ENCODE results near the gene PROK1. TPM values are rescaled to one million over a fixed set of nuclear protein-coding genes. Genes with fewer than 3 reads are reported as not detected.
A peak's percentile ranks its signal among the peaks of the same experiment; 100 is the strongest.

PROK1 gene
- total RNA-seq, 1 experiment from 2014 or later: 0.22 TPM

GRCh38 chr1:110409316-110409715 lies 41.6 kb upstream of the PROK1 start:
- no peak for DNase-seq (ENCODE audit: low read depth, low spot score)
- H3K27ac ChIP-seq (ENCODE audit: low read depth, low read length): no peak overlapping the region
- RAD21 ChIA-PET (ENCODE audit: low non-redundant PET in 1 of 2, low total read pairs in 2 of 2, uncharacterized antibody in 2 of 2, unreplicated experiment in 2 of 2): interaction anchor here (1.1 to 1.9 kb wide), 4 partner anchors 51 to 202 kb away, joined by 3 to 5 read pairs (median 4); no protein-coding TSS in a partner anchor
- H3K9me2 ChIP-seq (ENCODE audit: insufficient read depth): no peaks in the 10 kb centered on the region
- no peaks in the 10 kb centered on the region for H3K27me3 ChIP-seq (ENCODE audit: insufficient read depth, low read length)
- TF ChIP-seq, protein P1, sequence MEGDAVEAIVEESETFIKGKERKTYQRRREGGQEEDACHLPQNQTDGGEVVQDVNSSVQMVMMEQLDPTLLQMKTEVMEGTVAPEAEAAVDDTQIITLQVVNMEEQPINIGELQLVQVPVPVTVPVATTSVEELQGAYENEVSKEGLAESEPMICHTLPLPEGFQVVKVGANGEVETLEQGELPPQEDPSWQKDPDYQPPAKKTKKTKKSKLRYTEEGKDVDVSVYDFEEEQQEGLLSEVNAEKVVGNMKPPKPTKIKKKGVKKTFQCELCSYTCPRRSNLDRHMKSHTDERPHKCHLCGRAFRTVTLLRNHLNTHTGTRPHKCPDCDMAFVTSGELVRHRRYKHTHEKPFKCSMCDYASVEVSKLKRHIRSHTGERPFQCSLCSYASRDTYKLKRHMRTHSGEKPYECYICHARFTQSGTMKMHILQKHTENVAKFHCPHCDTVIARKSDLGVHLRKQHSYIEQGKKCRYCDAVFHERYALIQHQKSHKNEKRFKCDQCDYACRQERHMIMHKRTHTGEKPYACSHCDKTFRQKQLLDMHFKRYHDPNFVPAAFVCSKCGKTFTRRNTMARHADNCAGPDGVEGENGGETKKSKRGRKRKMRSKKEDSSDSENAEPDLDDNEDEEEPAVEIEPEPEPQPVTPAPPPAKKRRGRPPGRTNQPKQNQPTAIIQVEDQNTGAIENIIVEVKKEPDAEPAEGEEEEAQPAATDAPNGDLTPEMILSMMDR (IDR thresholded peaks at IDR 0.05 in 2 of 3, conservative IDR thresholded peaks at IDR 0.05 in 1 of 3; ENCODE audit: borderline replicate concordance in 1 of 3, insufficient read depth in 1 of 3, low read depth in 2 of 3, low read length in 2 of 3): no peak
- TF ChIP-seq EZH2phosphoT487 (IDR thresholded peaks at IDR 0.05; ENCODE audit: borderline replicate concordance) (no peak), ZFX (IDR thresholded peaks at IDR 0.05) (no peak), ATF3 (IDR thresholded peaks at IDR 0.05) (no peak), SIN3A (IDR thresholded peaks at IDR 0.05; ENCODE audit: low read depth) (no peak), YY1 (IDR thresholded peaks at IDR 0.05; ENCODE audit: extremely low read depth, insufficient replicate concordance, low read depth, low read length) (no peak)
- TF ChIP-seq, protein P2, sequence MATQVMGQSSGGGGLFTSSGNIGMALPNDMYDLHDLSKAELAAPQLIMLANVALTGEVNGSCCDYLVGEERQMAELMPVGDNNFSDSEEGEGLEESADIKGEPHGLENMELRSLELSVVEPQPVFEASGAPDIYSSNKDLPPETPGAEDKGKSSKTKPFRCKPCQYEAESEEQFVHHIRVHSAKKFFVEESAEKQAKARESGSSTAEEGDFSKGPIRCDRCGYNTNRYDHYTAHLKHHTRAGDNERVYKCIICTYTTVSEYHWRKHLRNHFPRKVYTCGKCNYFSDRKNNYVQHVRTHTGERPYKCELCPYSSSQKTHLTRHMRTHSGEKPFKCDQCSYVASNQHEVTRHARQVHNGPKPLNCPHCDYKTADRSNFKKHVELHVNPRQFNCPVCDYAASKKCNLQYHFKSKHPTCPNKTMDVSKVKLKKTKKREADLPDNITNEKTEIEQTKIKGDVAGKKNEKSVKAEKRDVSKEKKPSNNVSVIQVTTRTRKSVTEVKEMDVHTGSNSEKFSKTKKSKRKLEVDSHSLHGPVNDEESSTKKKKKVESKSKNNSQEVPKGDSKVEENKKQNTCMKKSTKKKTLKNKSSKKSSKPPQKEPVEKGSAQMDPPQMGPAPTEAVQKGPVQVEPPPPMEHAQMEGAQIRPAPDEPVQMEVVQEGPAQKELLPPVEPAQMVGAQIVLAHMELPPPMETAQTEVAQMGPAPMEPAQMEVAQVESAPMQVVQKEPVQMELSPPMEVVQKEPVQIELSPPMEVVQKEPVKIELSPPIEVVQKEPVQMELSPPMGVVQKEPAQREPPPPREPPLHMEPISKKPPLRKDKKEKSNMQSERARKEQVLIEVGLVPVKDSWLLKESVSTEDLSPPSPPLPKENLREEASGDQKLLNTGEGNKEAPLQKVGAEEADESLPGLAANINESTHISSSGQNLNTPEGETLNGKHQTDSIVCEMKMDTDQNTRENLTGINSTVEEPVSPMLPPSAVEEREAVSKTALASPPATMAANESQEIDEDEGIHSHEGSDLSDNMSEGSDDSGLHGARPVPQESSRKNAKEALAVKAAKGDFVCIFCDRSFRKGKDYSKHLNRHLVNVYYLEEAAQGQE (IDR thresholded peaks at IDR 0.05; ENCODE audit: low read depth): no peak
- CTCF ChIA-PET: interaction anchor here (1.2 to 2.3 kb wide), 5 partner anchors 24 to 87 kb away, joined by 3 to 16 read pairs (median 6); partner anchors contain the start of gene RBM15
- peaks cover 34% of the 10 kb centered on the region for H3K79me2 ChIP-seq (ENCODE audit: insufficient read depth, low read length)
- no peaks in the 10 kb centered on the region for H3K9me3 ChIP-seq (ENCODE audit: control insufficient read depth in 1 of 2, insufficient read depth in 1 of 2, low read depth in 1 of 2, low read length in 2 of 2)
- H3K4me3 ChIP-seq (replicated peaks in 1 of 2; ENCODE audit: low read depth in 1 of 2, low read length in 2 of 2): no peak overlapping the region
- POLR2A ChIA-PET: interaction anchor here (1.0 to 2.5 kb wide), 3 partner anchors 10 to 70 kb away, joined by 3 to 11 read pairs (median 7); partner anchors contain the start of gene RBM15
- intact Hi-C loops (cut with micrococcal nuclease): loop anchor here (5.0 kb wide), 1 partner anchor 207 kb away; no protein-coding TSS in a partner anchor
- peaks cover 4 to 14% of the 10 kb centered on the region in 2 experiments; a peak in 3 of 4 replicates for H3K4me1 ChIP-seq (ENCODE audit: control insufficient read depth in 1 of 2, insufficient read depth in 2 of 2, low read length in 2 of 2)
- no peak overlapping the region for H2AFZ ChIP-seq (ENCODE audit: low read depth, low read length, poor library complexity, severe bottlenecking)
- BruUV-seq (replicated peaks): no TSS peak
- H3K9ac ChIP-seq (ENCODE audit: low read length): no peak overlapping the region
- peaks cover 0 to 2% of the 10 kb centered on the region in 2 experiments; a peak in 2 of 4 replicates for H3K36me3 ChIP-seq (ENCODE audit: control insufficient read depth in 1 of 2, insufficient read depth in 2 of 2, low read length in 2 of 2)
- ATAC-seq: no peak
- peak overlapping the region; percentile 93; the same call in 1 of the 2 replicates for H3K4me2 ChIP-seq (ENCODE audit: low read length)
- no peaks in the 10 kb centered on the region for H4K20me1 ChIP-seq (ENCODE audit: insufficient read depth)

Data from HCT116 (cell line).